Astrocyte (in vitro differentiated cells and primary cell): ENCODE data around the gene BCOR. TPM values are rescaled to one million over a fixed set of nuclear protein-coding genes. Genes with fewer than 3 reads are reported as not detected.
A peak's percentile ranks its signal among the peaks of the same experiment; 100 is the strongest.

Experiments used
- DNase-seq: peaks from one replicate; pipeline ENCODE4 v3.0.0-alpha.2; 2010; ENCODE audit warnings: low read depth
- FAIRE-seq: peaks from 2 replicates; lab custom pipeline; 2011; peaks lifted over from hg19 to GRCh38; lab: Jason Lieb, UNC
- H2AFZ ChIP-seq: 2 replicates; pipeline ENCODE4 v1.6.0; 2012; ENCODE audit warnings: low read depth, low read length, inconsistent platforms
- H3K27ac ChIP-seq: 2 replicates; pipeline ENCODE4 v1.5.1; 2011; ENCODE audit warnings: low read depth, low read length, inconsistent platforms
- H3K27me3 ChIP-seq: 2 replicates; pipeline ENCODE4 v1.6.0; 2011; ENCODE audit warnings: low read length, inconsistent platforms; ENCODE audit not compliant: insufficient read depth
- H3K36me3 ChIP-seq: 2 replicates; pipeline ENCODE4 v1.5.1; 2011; ENCODE audit warnings: low read length, inconsistent platforms; ENCODE audit not compliant: insufficient read depth
- H3K4me1 ChIP-seq: 2 replicates; pipeline ENCODE4 v1.5.1; 2011; ENCODE audit warnings: low read length, inconsistent platforms; ENCODE audit not compliant: insufficient read depth
- H3K4me2 ChIP-seq: 2 replicates; pipeline ENCODE4 v1.6.0; 2012; ENCODE audit warnings: low read length, inconsistent platforms
- H3K4me3 ChIP-seq: 2 replicates; pipeline ENCODE4 v1.5.1; 2011; ENCODE audit warnings: low read depth, mild to moderate bottlenecking, low read length, inconsistent platforms; ENCODE audit not compliant: insufficient read depth
- H3K79me2 ChIP-seq: 2 replicates; pipeline ENCODE4 v1.6.0; 2012; ENCODE audit warnings: mild to moderate bottlenecking, low read length, inconsistent platforms; ENCODE audit not compliant: insufficient read depth
- H3K9ac ChIP-seq: 2 replicates; pipeline ENCODE4 v1.6.0; 2012; ENCODE audit warnings: mild to moderate bottlenecking, low read length, inconsistent platforms
- H3K9me3 ChIP-seq: 2 replicates; pipeline ENCODE4 v1.5.1; 2012; ENCODE audit warnings: low read depth, mild to moderate bottlenecking, low read length, inconsistent platforms; ENCODE audit not compliant: insufficient read depth
- H4K20me1 ChIP-seq: 2 replicates; pipeline ENCODE4 v1.6.0; 2012; ENCODE audit warnings: low read length, inconsistent platforms; ENCODE audit not compliant: insufficient read depth
- H3K27ac Mint-ChIP-seq: one replicate; pipeline ENCODE4 v1.8.0; 2021; ENCODE audit warnings: mild to moderate bottlenecking, mixed read lengths; ENCODE audit not compliant: unreplicated experiment
- H3K27me3 Mint-ChIP-seq: one replicate; pipeline ENCODE4 v1.8.0; 2021; ENCODE audit warnings: low read depth, mixed read lengths; ENCODE audit not compliant: unreplicated experiment
- H3K36me3 Mint-ChIP-seq: one replicate; pipeline ENCODE4 v1.8.0; 2021; ENCODE audit warnings: low read depth, mixed read lengths; ENCODE audit not compliant: unreplicated experiment
- H3K4me1 Mint-ChIP-seq: one replicate; pipeline ENCODE4 v1.8.0; 2021; ENCODE audit warnings: low read depth, mixed read lengths; ENCODE audit not compliant: unreplicated experiment
- H3K4me3 Mint-ChIP-seq: one replicate; pipeline ENCODE4 v1.8.0; 2021; ENCODE audit warnings: mild to moderate bottlenecking, moderate library complexity, mixed read lengths; ENCODE audit not compliant: unreplicated experiment
- H3K9me3 Mint-ChIP-seq: one replicate; pipeline ENCODE4 v1.8.0; 2021; ENCODE audit warnings: mild to moderate bottlenecking, mixed read lengths; ENCODE audit not compliant: unreplicated experiment
- CTCF ChIP-seq: IDR thresholded peaks from 2 replicates; pipeline ENCODE4 v1.5.1; 2011; ENCODE audit warnings: low read depth, mild to moderate bottlenecking, inconsistent platforms, low read length, moderate library complexity; ENCODE audit not compliant: insufficient read depth
- EZH2 ChIP-seq: IDR thresholded peaks from 2 replicates; pipeline ENCODE4 v1.6.1; 2012; ENCODE audit warnings: mild to moderate bottlenecking, low read length, inconsistent platforms; ENCODE audit not compliant: insufficient read depth
- total RNA-seq: library from RNA; stranded (reverse); gene quantifications from 2 replicates; pipeline ENCODE4 v1.2.1, GENCODE V29; 2021

Gene BCOR
- total RNA-seq, 1 donor from 2014 or later = 9.0 TPM

- H3K79me2 ChIP-seq = no peaks in the 10 kb centered on the region
- no peaks in the 10 kb centered on the region for H3K9me3 ChIP-seq
- no peak for TF ChIP-seq CTCF
- no peak for TF ChIP-seq EZH2
- FAIRE-seq = no peak
- Mint-ChIP-seq H3K9me3 (no peaks in the 10 kb centered on the region), H3K27ac (no peak overlapping the region), H3K4me3 (no peak overlapping the region), H3K36me3 (no peaks in the 10 kb centered on the region), H3K27me3 (no peaks in the 10 kb centered on the region), H3K4me1 (no peaks in the 10 kb centered on the region)
- H3K36me3 ChIP-seq = no peaks in the 10 kb centered on the region
- no peaks in the 10 kb centered on the region for H3K27me3 ChIP-seq
- H3K27ac ChIP-seq = no peak overlapping the region
- H4K20me1 ChIP-seq = no peaks in the 10 kb centered on the region
- H3K4me2 ChIP-seq = no peak overlapping the region
- no peak for DNase-seq
- H3K4me1 ChIP-seq = no peaks in the 10 kb centered on the region
- no peak overlapping the region for H3K4me3 ChIP-seq
- no peak overlapping the region for H2AFZ ChIP-seq
- no peak overlapping the region for H3K9ac ChIP-seq
Measured at GRCh38 chrX:40041915-40042314, 55.8 kb downstream of the BCOR start.

- Histone ChIP-seq H3K79me2 (no peaks in the 10 kb centered on the region), H3K9me3 (no peaks in the 10 kb centered on the region), H3K36me3 (no peaks in the 10 kb centered on the region), H3K27me3 (no peaks in the 10 kb centered on the region), H3K4me3 (no peak overlapping the region), H3K27ac (no peak overlapping the region), H3K4me1 (no peaks in the 10 kb centered on the region), H3K9ac (no peak overlapping the region), H4K20me1 (no peaks in the 10 kb centered on the region), H2AFZ (no peak overlapping the region), H3K4me2 (no peak overlapping the region)
- no peak overlapping the region for H3K4me3 Mint-ChIP-seq
- DNase-seq = no peak
- no peaks in the 10 kb centered on the region for H3K27me3 Mint-ChIP-seq
- H3K36me3 Mint-ChIP-seq = no peaks in the 10 kb centered on the region
- H3K9me3 Mint-ChIP-seq = no peaks in the 10 kb centered on the region
- TF ChIP-seq EZH2 (no peak), CTCF (no peak)
- H3K27ac Mint-ChIP-seq = no peak overlapping the region
- FAIRE-seq = peak; percentile 13
- no peaks in the 10 kb centered on the region for H3K4me1 Mint-ChIP-seq
Measured at GRCh38 chrX:40040686-40041461, 56.9 kb downstream of the BCOR start.

GRCh38 chrX:40039887-40040286, 57.9 kb downstream of the BCOR start:
- no peak overlapping the region for H3K27ac ChIP-seq
- no peak for DNase-seq
- no peak overlapping the region for H3K4me3 Mint-ChIP-seq
- no peaks in the 10 kb centered on the region for H3K9me3 ChIP-seq
- no peak overlapping the region for H3K4me2 ChIP-seq
- no peaks in the 10 kb centered on the region for H3K36me3 Mint-ChIP-seq
- no peak overlapping the region for H3K4me3 ChIP-seq
- H3K9ac ChIP-seq = no peak overlapping the region
- H2AFZ ChIP-seq = no peak overlapping the region
- no peaks in the 10 kb centered on the region for H3K9me3 Mint-ChIP-seq
- no peak for TF ChIP-seq EZH2
- TF ChIP-seq CTCF = no peak
- H3K36me3 ChIP-seq = no peaks in the 10 kb centered on the region
- no peaks in the 10 kb centered on the region for H3K27me3 ChIP-seq
- H4K20me1 ChIP-seq = no peaks in the 10 kb centered on the region
- no peaks in the 10 kb centered on the region for H3K79me2 ChIP-seq
- no peak overlapping the region for H3K27ac Mint-ChIP-seq
- H3K4me1 Mint-ChIP-seq = no peaks in the 10 kb centered on the region
- FAIRE-seq = no peak
- H3K27me3 Mint-ChIP-seq = no peaks in the 10 kb centered on the region
- no peaks in the 10 kb centered on the region for H3K4me1 ChIP-seq
